Measurements from ENCODE around the gene LBX1.

DNA sequence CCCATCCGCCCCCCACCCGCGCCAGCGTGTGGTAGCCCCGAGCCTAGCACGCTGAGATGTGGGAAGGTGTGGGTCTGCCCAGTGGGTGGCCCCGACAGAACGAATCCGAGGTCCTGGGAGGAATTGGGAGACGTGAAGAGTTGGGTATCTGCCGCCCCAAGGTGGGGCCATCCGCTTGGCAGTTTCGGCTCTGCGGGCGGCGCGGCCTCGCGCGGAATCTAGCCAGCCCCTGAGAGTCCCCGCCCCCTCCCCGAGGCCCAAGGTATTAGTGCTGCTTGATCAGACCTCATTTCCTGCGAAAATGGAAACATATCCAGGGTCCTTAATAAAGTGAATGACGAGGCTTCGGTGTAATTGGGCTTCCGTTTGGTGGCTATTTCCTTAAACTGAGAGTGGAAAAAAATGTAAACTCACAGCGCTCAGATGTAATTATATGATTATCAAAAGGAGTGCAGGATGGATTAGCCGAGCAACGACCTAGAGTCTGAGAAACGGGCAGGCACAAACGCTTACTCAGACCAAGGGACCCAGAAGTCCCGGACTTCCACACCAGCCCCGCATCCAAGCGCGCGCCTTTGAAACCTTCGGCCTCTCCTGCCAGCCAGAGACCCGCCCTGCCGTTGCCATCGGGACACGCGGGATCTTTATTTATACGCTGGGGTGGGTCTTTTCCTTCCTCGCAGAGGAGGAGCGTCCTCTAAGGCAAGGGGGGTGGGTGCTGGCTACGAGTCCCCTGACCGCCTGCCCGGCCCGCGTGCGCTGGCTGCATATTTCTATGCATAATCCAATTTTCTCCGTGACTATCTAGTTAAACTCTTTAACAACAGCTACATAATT is 12.8 kb downstream of the LBX1 start:
- TF ChIP-seq, protein P1, sequence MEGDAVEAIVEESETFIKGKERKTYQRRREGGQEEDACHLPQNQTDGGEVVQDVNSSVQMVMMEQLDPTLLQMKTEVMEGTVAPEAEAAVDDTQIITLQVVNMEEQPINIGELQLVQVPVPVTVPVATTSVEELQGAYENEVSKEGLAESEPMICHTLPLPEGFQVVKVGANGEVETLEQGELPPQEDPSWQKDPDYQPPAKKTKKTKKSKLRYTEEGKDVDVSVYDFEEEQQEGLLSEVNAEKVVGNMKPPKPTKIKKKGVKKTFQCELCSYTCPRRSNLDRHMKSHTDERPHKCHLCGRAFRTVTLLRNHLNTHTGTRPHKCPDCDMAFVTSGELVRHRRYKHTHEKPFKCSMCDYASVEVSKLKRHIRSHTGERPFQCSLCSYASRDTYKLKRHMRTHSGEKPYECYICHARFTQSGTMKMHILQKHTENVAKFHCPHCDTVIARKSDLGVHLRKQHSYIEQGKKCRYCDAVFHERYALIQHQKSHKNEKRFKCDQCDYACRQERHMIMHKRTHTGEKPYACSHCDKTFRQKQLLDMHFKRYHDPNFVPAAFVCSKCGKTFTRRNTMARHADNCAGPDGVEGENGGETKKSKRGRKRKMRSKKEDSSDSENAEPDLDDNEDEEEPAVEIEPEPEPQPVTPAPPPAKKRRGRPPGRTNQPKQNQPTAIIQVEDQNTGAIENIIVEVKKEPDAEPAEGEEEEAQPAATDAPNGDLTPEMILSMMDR (IDR thresholded peaks at IDR 0.05; ENCODE audit: borderline replicate concordance, extremely low read depth, low read length, poor library complexity, severe bottlenecking) = no peak
- TF ChIP-seq EZH2 (IDR thresholded peaks at IDR 0.05; ENCODE audit: borderline replicate concordance, low read depth, low read length, severe bottlenecking) = no peak
